OCI-LY1 (cell line): ENCODE measurements around the gene SAMD8.

ENCODE experiments used
- H2AFZ ChIP-seq: fragments of 200-600 bp; sonication (generic), shearing (Covaris generic); 2 replicates; pipeline ENCODE4 v1.6.0; 2014; ENCODE audit warnings: antibody characterized with exemption, mild to moderate bottlenecking, low read length
- H3F3A ChIP-seq: fragments of 200-600 bp; sonication (generic), shearing (Covaris generic); 2 replicates; pipeline ENCODE4 v1.6.0; 2014; ENCODE audit warnings: mild to moderate bottlenecking, antibody characterized with exemption, low read length, moderate library complexity; ENCODE audit not compliant: insufficient read depth
- H3K27ac ChIP-seq: fragments of 200-600 bp; sonication (generic); 2 replicates; pipeline ENCODE4 v1.5.1; 2014; ENCODE audit warnings: low read length, mixed run types, mild to moderate bottlenecking, low read depth; ENCODE audit not compliant: poor library complexity, severe bottlenecking
- H3K27me3 ChIP-seq: fragments of 200-600 bp; sonication (generic); 2 replicates; pipeline ENCODE4 v1.6.0; 2014; ENCODE audit warnings: antibody characterized with exemption, mild to moderate bottlenecking, low read length, moderate library complexity; ENCODE audit not compliant: insufficient read depth
- H3K36me3 ChIP-seq: fragments of 200-600 bp; sonication (generic); 2 replicates; pipeline ENCODE4 v1.6.1; 2014; ENCODE audit warnings: mild to moderate bottlenecking, antibody characterized with exemption, low read length, moderate library complexity, mixed read lengths; ENCODE audit not compliant: insufficient read depth
- H3K4me1 ChIP-seq: fragments of 200-600 bp; sonication (generic); 2 replicates; pipeline ENCODE4 v1.5.1; 2014; ENCODE audit warnings: mild to moderate bottlenecking, low read length, moderate library complexity; ENCODE audit not compliant: insufficient read depth, severe bottlenecking
- H3K4me2 ChIP-seq: fragments of 200-600 bp; sonication (generic), shearing (Covaris generic); 2 replicates; pipeline ENCODE4 v1.6.1; 2014; ENCODE audit warnings: low read length
- H3K4me3 ChIP-seq: fragments of 200-600 bp; sonication (generic); 2 replicates; pipeline ENCODE4 v1.5.1; 2014; ENCODE audit warnings: low read length, low read depth, mild to moderate bottlenecking, mixed read lengths; ENCODE audit not compliant: poor library complexity, severe bottlenecking
- H3K79me2 ChIP-seq: fragments of 200-600 bp; shearing (Covaris generic); 2 replicates; pipeline ENCODE4 v1.6.1; 2016; ENCODE audit warnings: mixed run types, low read length, mixed read lengths; ENCODE audit not compliant: insufficient read depth
- H3K9ac ChIP-seq: fragments of 200-600 bp; sonication (generic), shearing (Covaris generic); 2 replicates; pipeline ENCODE4 v1.6.1; 2014; ENCODE audit warnings: mild to moderate bottlenecking, low read length, mixed read lengths
- H3K9me2 ChIP-seq: fragments of 200-600 bp; sonication (generic), shearing (Covaris generic); 2 replicates; pipeline ENCODE4 v1.6.1; 2014; ENCODE audit warnings: low read depth, mild to moderate bottlenecking, low read length, mixed read lengths
- H3K9me3 ChIP-seq: fragments of 200-600 bp; shearing (Covaris generic); 2 replicates; pipeline ENCODE4 v1.6.1; 2014; ENCODE audit warnings: low read length, mixed read lengths
- H4K20me1 ChIP-seq: fragments of 200-600 bp; sonication (generic), shearing (Covaris generic); 2 replicates; pipeline ENCODE4 v1.6.0; 2016; ENCODE audit warnings: mild to moderate bottlenecking, low read length; ENCODE audit not compliant: insufficient read depth
- CTCF ChIP-seq: fragments of 200-600 bp; sonication (generic), shearing (Covaris generic); IDR thresholded peaks from 2 replicates; pipeline ENCODE4 v1.5.1; 2017; ENCODE audit warnings: mild to moderate bottlenecking, antibody characterized with exemption, low read length, moderate library complexity, mixed read lengths
- EZH2 ChIP-seq: fragments of 200-600 bp; sonication (generic), shearing (Covaris generic); IDR thresholded peaks from 2 replicates; pipeline ENCODE4 v1.8.0; 2017; ENCODE audit warnings: borderline replicate concordance, mixed run types, mild to moderate bottlenecking, antibody characterized with exemption, low read length, moderate library complexity, mixed read lengths

The SAMD8 gene

GRCh38 chr10:75073442-75073841, 38.0 kb upstream of the SAMD8 start:
- H3K9me2 ChIP-seq: no peaks in the 10 kb centered on the region
- no peak overlapping the region for H3K4me2 ChIP-seq
- H3K27me3 ChIP-seq: peaks cover 3% of the 10 kb centered on the region; the same call in 1 of the 2 replicates
- no peaks in the 10 kb centered on the region for H4K20me1 ChIP-seq
- no peak overlapping the region for H3K4me3 ChIP-seq
- H3K36me3 ChIP-seq: no peaks in the 10 kb centered on the region; the same call in 1 of the 2 replicates
- no peak overlapping the region for H3K9ac ChIP-seq
- no peaks in the 10 kb centered on the region for H3K4me1 ChIP-seq
- no peak overlapping the region for H2AFZ ChIP-seq
- H3K79me2 ChIP-seq: no peaks in the 10 kb centered on the region
- H3K27ac ChIP-seq: no peak overlapping the region
- no peaks in the 10 kb centered on the region for H3K9me3 ChIP-seq
- no peak for TF ChIP-seq CTCF
- no peak for TF ChIP-seq EZH2
- no peaks in the 10 kb centered on the region for H3F3A ChIP-seq

GRCh38 chr10:75074711-75075445, 36.6 kb upstream of the SAMD8 start:
- H3K9me3 ChIP-seq: no peaks in the 10 kb centered on the region
- H3K4me3 ChIP-seq: no peak overlapping the region
- H3K4me2 ChIP-seq: no peak overlapping the region
- H3K4me1 ChIP-seq: no peaks in the 10 kb centered on the region
- H3K36me3 ChIP-seq: no peaks in the 10 kb centered on the region
- peaks cover 3% of the 10 kb centered on the region; the same call in 1 of the 2 replicates for H3K27me3 ChIP-seq
- H2AFZ ChIP-seq: no peak overlapping the region
- no peak overlapping the region for H3K9ac ChIP-seq
- no peaks in the 10 kb centered on the region for H3K9me2 ChIP-seq
- TF ChIP-seq CTCF: no peak
- TF ChIP-seq EZH2: no peak
- H3K27ac ChIP-seq: no peak overlapping the region
- no peaks in the 10 kb centered on the region for H4K20me1 ChIP-seq
- H3K79me2 ChIP-seq: no peaks in the 10 kb centered on the region
- H3F3A ChIP-seq: no peaks in the 10 kb centered on the region

- no peaks in the 10 kb centered on the region for H3K9me3 ChIP-seq
- H3K9me2 ChIP-seq: no peaks in the 10 kb centered on the region
- no peaks in the 10 kb centered on the region for H3K4me1 ChIP-seq
- H3K9ac ChIP-seq: no peak overlapping the region
- no peaks in the 10 kb centered on the region for H4K20me1 ChIP-seq
- H3K4me2 ChIP-seq: no peak overlapping the region
- H3K27me3 ChIP-seq: peaks cover 3% of the 10 kb centered on the region; the same call in 1 of the 2 replicates
- H3F3A ChIP-seq: no peaks in the 10 kb centered on the region
- TF ChIP-seq CTCF (no peak), EZH2 (no peak)
- H3K4me3 ChIP-seq: no peak overlapping the region
- no peak overlapping the region for H2AFZ ChIP-seq
- no peaks in the 10 kb centered on the region for H3K79me2 ChIP-seq
- H3K36me3 ChIP-seq: no peaks in the 10 kb centered on the region
- no peak overlapping the region for H3K27ac ChIP-seq
These were observed 35.1 kb upstream of the SAMD8 start for GRCh38 chr10:75076348-75076747.
